CD4-positive, alpha-beta T cell treated with Interleukin-4 for 4 hours (primary cell): ENCODE measurements around the gene PCDHGA9.
"Not testable (repeated sequence)": the region's sequence is repeated elsewhere in the genome, so short reads cannot be mapped to it uniquely, and the experiment has no call there.

Experiments used
- DNase-seq: peaks from one replicate; pipeline ENCODE4 v3.0.0-alpha.2; 2020

PCDHGA9 gene

DNA sequence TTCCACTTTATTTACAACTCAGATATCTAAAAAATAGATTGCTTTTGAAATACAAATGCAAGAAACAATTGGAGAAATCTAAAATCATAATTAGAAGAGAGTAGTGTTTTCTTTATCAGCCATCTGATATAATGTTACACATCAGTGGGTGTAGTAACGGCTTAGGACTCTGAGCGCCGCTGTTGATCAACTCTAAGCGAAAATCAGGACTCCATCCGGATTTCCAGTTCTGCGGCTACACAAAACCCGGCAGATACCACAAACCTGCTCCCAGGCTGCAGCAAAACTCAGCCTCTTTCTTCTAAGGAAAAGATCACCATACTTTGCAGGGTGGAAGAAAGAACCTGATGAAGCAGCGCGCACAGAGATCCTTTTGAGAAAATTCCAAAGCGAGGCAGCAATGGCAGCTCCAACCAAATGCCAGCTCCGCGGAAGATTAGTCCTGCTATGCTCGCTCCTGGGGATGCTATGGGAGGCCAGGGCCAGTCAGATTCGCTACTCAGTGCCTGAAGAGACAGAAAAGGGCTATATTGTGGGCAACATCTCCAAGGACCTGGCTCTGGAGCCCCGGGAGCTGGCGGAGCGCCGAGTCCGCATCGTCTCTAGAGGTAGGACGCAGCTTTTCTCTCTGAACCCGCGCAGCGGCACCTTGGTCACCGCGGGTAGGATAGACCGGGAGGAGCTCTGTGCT is at the start of gene PCDHGA9:
PCDHGA9 (plus strand) TSS at position 226 of the 691 bp plus-strand sequence; CDS start at position 401, 175 bp downstream.
- no peak for DNase-seq

DNA sequence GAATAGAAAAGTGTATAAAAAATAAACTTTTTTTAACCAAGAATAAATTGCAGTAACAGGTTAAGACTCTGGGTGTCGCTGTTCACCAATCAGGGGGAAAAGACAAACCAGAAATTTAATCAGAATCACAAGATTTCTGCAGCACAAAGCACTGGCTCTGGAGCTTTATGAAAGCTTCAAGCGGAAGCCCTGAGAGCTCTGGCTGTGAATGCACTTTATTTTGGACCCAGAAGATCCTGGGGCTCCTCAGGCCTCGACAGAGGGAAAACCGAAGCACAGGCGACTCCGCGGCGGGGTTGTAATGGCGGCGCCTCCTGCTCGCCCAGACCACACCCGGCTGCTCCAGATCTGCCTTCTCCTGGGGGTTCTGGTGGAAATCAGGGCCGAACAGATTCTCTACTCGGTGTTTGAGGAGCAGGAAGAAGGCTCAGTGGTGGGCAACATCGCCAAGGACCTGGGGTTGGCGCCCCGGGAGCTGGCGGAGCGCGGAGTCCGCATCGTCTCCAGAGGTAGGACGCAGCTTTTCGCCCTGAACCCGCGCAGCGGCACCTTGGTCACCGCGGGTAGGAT is 47.6 kb upstream of the PCDHGA9 start, which contains the start of gene PCDHGA4:
PCDHGA4 (plus strand) TSS at position 122 of the 570 bp plus-strand sequence; CDS start at position 209, 87 bp downstream.
- no peak for DNase-seq

DNA sequence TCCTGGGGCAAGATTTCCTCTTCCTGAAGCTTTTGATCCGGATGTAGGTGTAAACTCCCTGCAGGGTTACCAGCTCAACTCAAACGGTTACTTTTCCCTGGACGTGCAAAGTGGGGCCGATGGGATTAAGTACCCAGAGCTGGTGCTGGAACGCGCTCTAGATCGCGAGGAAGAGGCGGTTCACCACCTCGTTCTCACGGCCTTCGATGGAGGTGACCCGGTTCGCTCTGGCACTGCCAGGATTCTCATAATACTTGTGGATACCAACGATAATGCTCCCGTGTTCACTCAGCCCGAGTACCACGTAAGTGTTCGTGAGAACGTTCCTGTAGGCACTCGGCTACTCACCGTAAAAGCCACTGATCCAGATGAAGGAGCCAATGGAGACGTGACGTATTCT is 46.9 kb upstream of the PCDHGA9 start:
- no peak for DNase-seq

DNA sequence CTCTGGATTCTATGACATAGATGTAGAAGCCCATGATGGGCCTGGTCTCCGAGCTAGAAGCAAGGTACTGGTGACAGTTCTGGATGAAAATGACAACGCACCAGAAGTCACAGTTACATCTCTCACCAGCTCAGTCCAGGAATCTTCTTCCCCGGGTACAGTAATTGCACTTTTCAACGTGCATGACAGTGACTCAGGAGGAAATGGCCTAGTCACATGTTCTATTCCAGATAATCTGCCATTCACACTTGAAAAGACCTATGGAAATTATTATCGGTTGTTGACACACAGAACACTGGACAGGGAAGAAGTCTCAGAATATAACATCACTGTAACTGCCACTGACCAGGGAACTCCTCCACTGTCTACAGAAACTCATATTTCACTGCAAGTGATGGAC is 46.4 kb upstream of the PCDHGA9 start:
- DNase-seq: no peak

DNA sequence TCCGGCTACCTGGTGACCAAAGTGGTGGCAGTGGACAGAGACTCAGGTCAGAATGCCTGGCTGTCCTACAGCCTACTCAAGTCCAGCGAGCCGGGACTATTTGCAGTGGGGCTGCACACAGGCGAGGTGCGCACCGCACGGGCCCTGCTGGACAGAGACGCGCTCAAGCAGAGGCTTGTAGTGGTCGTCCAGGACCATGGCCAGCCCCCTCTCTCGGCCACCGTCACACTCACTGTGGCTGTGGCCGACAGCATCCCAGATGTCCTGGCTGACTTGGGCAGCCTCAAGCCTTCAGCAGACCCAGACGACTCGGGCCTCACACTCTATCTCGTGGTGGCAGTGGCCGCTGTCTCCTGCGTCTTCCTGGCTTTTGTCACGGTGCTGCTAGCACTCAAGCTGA is 45.6 kb upstream of the PCDHGA9 start:
- DNase-seq: no peak

DNA sequence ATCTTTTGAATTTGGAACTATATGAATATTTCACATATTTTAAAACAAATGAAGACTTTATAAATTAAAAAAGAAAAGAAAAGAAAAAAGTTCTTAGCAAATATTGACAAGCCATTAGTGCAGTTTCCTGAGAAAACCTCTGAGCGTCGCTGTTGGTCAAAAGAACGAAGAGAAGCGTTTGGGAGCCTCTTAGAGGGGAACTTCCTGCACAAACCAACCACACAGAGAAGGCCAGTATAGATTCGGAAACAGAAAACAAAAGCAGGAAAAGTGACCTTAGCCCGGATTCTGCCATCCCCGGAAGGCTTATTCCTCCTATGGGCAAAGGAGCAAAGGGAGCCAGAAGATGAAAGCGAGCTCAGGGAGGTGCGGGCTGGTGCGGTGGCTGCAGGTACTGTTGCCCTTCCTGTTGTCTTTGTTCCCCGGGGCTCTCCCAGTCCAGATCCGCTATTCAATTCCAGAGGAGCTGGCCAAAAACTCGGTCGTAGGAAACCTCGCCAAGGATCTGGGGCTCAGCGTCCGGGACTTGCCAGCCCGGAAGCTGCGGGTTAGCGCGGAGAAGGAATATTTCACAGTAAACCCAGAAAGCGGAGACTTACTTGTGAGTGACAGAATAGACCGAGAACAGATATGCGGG is 42.7 kb upstream of the PCDHGA9 start, which contains the start of gene PCDHGB2:
PCDHGB2 (plus strand) TSS at position 205 of the 637 bp plus-strand sequence; CDS start at position 347, 142 bp downstream.
- DNase-seq: peak; percentile 30

DNA sequence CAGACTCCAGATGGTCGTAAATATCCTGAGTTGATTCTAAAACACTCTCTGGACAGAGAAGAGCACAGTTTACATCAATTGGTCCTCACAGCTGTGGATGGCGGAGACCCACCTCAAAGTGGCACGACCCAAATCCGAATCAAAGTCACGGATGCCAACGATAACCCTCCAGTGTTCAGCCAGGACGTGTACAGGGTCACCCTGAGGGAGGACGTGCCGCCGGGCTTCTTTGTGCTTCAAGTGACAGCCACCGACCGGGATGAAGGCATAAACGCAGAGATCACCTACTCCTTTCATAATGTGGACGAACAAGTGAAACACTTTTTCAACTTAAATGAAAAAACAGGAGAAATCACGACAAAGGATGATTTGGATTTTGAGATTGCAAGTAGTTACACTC is 41.9 kb upstream of the PCDHGA9 start:
- DNase-seq: no peak

DNA sequence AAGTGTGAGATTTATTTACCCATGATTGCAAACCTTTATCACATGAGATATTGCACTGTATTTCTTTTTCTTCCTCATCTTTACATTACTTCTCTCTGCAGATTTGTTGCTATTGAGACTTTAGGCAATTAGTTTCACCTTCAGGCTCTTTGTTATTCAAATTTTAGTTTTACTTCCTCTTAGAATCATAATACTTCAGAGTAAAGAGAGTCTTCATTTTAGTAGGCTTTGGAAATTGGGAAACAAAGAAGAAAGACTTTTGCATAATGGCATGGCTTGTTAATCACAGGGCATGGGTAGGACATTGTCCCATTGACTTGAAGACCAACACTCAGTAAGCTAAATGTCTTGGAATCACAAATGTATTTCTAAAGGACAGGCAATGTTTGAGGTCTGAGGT is 39.9 kb upstream of the PCDHGA9 start:
- no peak for DNase-seq

DNA sequence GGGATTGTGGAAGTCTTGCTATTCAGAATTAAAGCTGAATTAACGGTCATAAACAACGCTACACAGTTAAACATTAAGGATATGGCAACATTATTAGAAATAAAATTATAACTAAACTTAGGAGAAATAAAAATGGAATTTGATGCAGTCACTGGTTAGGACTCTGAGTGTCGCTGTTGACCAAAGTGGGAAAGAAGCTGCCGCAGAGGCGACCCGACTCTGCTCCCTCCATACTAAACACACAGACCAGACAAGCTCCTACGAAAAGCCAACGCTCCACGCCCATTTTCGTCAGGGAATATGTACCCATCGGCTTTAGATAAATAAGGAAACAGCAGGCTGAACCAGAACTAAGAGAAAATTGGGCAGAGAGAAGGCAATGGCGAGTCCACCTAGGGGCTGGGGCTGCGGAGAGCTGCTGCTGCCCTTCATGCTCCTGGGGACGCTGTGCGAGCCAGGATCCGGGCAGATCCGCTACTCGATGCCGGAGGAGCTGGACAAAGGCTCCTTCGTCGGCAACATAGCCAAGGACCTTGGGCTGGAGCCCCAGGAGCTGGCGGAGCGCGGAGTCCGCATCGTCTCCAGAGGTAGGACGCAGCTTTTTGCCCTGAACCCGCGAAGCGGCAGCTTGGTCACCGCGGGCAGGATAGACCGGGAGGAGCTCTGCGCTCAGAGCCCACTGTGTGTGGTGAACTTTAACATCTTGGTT is 38.5 kb upstream of the PCDHGA9 start, which contains the start of gene PCDHGA5:
PCDHGA5 (plus strand) TSS at position 211 of the 709 bp plus-strand sequence; CDS start at position 380, 169 bp downstream.
- DNase-seq: no peak

DNA sequence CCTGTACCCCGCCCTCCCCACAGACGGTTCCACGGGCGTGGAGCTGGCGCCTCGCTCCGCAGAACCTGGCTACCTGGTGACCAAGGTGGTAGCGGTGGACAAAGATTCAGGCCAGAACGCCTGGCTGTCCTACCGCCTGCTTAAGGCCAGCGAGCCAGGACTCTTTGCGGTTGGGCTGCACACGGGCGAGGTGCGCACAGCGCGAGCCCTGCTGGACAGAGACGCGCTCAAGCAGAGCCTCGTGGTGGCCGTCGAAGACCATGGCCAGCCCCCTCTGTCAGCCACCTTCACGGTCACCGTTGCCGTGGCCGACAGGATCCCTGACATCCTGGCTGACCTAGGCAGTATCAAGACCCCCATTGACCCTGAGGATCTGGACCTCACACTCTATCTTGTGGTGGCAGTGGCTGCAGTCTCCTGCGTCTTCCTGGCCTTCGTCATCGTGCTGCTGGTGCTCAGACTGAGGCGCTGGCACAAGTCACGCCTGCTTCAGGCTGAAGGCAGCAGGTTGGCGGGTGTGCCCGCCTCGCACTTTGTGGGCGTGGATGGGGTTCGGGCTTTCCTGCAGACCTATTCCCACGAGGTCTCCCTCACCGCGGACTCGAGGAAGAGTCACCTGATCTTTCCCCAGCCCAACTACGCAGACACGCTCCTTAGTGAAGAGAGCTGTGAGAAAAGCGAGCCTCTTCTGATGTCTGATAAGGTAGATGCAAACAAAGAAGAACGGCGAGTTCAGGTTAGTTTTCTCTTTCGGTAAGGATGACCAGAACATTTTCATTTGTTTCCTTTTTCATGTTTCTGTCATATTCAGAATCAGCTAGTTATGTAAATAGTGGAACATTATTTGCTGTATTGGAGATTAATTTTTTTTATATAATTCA is 36.3 kb upstream of the PCDHGA9 start:
- no peak for DNase-seq

DNA sequence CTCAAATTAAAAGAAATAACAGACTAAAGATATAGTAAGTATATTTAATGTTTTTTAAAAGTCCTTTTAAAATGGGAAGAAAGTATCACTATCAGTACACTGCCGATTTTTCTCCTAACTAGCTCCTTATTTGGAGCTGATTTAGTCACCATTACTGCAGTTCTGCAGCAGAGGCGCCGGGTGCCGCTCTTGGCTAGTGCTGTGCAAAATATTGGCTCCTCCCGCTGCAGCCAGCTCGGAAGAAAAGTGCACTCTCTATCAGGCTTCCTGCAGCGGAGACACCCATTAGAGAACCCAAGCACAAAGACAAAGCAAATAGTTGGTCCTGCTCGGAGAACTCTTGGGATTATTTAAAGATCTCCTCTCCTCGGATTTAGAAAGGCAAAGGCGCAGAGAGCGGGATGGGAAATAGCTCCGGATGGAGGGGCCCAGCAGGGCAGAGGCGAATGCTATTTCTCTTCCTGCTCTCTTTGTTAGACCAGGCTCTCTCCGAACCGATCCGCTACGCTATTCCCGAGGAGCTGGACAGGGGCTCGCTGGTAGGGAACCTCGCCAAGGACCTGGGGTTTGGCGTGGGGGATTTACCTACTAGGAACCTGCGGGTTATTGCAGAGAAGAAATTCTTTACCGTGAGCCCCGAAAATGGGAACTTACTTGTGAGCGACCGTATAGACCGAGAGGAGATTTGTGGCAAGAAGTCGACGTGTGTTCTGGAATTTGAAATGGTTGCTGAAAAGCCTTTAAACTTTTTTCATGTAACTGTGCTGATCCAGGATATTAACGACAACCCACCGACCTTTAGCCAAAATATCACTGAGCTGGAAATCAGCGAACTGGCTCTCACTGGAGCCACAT is 32.4 kb upstream of the PCDHGA9 start, which contains the start of gene PCDHGB3:
PCDHGB3 (plus strand) TSS at position 249 of the 855 bp plus-strand sequence; CDS start at position 402, 153 bp downstream.
- peak; percentile 39 for DNase-seq

DNA sequence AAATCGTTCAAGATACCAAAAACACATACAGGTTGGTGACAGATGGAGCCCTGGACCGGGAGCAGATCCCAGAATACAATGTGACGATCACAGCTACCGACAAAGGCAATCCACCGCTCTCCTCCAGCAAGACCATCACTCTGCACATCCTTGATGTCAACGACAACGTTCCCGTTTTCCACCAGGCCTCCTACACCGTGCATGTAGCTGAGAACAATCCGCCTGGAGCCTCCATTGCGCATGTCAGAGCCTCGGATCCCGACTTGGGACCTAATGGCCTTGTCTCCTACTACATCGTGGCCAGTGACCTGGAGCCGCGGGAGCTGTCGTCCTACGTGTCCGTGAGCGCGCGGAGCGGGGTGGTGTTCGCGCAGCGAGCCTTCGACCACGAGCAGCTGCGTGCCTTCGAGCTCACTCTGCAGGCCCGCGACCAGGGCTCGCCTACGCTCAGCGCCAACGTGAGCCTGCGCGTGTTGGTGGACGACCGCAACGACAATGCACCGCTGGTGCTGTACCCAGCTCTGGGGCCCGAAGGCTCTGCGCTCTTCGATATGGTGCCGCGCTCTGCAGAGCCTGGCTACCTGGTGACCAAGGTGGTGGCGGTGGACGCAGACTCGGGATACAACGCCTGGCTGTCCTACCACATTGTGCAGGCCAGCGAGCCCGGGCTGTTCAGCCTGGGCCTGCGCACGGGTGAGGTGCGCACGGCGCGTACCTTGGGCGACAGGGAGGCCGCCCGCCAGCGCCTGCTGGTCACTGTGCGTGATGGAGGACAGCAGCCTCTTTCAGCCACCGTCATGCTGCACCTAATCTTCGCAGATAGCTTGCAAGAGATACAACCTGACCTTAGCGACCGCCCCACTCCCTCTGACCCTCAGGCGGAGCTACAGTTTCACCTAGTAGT is 30.8 kb upstream of the PCDHGA9 start:
- no peak for DNase-seq

DNA sequence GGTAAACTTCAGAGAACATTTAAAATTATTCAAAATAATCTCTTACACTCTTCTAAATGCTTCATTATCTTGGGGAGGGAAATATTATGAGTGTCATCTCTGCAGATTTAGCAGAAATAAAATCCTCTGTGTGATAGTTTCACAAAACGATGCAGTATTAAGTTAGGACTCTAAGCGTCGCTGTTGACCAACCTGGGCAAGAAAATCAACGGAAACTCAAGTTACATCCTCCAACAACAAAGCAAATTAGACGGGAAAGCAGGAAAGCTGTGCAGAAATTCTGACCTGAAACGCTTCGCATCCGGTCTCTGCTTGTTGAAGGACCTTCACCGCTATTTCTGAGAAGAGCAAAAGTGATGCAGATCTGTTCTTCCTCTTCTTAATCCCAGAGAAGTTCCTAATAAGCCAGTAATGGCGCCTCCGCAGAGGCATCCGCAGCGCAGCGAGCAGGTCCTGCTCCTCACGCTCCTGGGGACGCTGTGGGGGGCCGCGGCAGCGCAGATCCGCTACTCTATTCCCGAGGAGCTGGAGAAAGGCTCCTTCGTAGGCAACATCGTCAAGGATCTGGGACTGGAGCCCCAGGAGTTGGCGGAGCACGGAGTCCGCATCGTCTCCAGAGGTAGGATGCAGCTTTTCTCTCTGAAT is 28.8 kb upstream of the PCDHGA9 start, which contains the start of gene PCDHGA6:
PCDHGA6 (plus strand) TSS at position 219 of the 645 bp plus-strand sequence; CDS start at position 412, 193 bp downstream.
- no peak for DNase-seq

DNA sequence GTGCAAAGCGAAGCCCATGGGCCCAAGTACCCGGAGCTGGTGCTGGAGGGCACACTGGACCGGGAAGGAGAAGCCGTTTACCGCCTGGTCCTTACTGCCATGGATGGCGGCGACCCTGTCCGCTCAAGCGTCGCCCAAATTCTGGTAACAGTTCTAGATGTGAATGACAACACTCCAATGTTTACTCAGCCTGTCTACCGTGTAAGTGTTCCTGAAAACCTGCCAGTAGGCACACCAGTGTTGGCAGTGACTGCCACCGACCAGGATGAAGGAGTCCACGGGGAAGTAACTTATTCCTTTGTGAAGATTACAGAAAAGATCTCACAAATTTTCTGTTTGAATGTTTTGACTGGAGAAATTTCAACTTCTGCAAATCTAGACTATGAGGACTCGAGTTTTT is 28.0 kb upstream of the PCDHGA9 start:
- DNase-seq: no peak

DNA sequence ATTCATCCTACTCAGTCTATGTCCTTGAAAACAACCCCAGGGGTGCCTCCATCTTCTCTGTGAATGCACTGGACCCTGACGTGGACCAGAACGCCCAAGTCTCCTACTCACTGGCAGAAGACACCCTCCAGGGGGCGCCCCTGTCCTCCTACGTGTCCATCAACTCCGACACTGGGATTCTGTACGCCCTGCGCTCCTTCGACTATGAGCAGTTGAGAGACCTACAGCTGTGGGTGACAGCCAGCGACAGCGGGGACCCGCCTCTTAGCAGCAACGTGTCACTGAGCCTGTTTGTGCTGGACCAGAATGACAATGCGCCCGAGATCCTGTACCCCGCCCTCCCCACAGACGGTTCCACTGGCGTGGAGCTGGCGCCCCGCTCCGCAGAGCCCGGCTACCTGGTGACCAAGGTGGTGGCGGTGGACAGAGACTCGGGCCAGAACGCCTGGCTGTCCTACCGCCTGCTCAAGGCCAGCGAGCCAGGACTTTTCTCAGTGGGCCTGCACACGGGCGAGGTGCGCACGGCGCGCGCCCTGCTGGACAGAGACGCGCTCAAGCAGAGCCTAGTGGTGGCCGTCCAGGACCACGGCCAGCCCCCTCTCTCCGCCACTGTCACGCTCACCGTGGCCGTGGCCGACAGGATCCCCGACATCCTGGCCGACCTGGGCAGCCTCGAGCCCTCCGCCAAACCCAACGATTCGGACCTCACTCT is 27.0 kb upstream of the PCDHGA9 start:
- DNase-seq: not testable (repeated sequence)

DNA sequence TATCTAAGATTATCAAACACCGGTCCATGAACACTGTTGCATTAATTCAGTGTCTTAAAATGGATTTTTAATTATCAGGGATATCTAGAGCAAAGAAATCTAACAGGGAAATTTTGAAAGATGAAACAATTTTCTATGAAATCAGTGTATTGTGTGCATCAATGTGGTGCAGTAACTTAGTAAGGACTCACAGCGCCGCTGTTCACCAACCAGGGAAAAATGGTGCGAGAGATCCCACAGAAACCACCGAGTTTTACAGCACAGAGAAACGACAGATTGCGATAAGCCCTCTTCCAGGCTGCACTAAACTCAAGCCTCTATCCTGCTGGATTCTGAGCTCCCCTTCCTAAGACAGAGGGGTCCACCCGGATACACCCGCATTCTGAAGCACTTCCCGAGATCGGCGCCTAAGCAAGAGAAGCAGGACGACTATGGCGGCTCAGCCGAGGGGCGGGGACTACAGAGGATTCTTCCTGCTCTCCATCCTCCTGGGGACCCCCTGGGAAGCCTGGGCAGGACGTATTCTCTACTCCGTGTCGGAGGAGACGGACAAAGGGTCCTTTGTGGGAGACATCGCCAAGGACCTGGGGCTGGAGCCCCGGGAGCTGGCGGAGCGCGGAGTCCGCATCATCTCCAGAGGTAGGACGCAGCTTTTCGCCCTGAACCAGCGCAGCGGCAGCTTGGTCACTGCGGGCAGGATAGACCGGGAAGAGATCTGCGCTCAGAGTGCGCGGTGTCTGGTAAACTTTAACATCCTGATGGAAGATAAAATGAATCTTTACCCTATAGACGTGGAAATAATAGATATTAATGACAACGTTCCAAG is 19.9 kb upstream of the PCDHGA9 start, which contains the start of gene PCDHGA7:
PCDHGA7 (plus strand) TSS at position 274 of the 826 bp plus-strand sequence; CDS start at position 432, 158 bp downstream.
- DNase-seq: no peak

DNA sequence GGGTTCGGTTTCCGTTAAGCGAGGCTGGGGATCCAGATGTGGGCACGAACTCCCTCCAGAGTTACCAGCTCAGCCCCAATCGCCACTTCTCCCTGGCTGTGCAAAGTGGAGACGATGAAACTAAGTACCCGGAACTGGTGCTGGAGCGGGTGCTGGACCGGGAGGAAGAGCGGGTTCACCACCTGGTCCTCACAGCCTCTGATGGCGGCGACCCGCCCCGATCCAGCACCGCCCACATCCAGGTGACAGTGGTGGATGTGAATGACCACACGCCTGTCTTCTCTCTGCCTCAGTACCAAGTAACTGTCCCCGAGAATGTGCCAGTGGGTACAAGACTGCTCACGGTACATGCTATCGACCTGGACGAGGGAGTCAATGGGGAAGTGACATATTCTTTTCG is 19.2 kb upstream of the PCDHGA9 start:
- DNase-seq: no peak
